ENCODE measurements around the gene TIGD7.

TIGD7 gene

GRCh38 chr16:3305109-3306068, at the start of gene TIGD7, which contains the start of gene ZNF75A:
TSS of gene TIGD7 (minus strand) at chr16:3305430. CDS start at chr16:3300614, 4,816 bp downstream.
TSS of gene ZNF75A (plus strand) at chr16:3305497. CDS start at chr16:3308429, 2,932 bp downstream.
- DNase-seq (ENCODE audit: low read depth) = peak; percentile 61

- DNase-seq (ENCODE audit: low read depth) = no peak
These were observed 43.9 kb upstream of the TIGD7 start for GRCh38 chr16:3349175-3349574.

GRCh38 chr16:3348547-3349167, 43.4 kb upstream of the TIGD7 start:
- DNase-seq (ENCODE audit: low read depth) = no peak

GRCh38 chr16:3347586-3347985, 42.4 kb upstream of the TIGD7 start:
- no peak for DNase-seq (ENCODE audit: low read depth)

GRCh38 chr16:3346041-3346440, 40.8 kb upstream of the TIGD7 start:
- DNase-seq (ENCODE audit: low read depth) = no peak

GRCh38 chr16:3328643-3329042, 23.4 kb upstream of the TIGD7 start:
- DNase-seq (ENCODE audit: low read depth) = no peak

GRCh38 chr16:3328104-3328503, 22.9 kb upstream of the TIGD7 start:
- no peak for DNase-seq (ENCODE audit: low read depth)

GRCh38 chr16:3327514-3327913, 22.3 kb upstream of the TIGD7 start:
- DNase-seq (ENCODE audit: low read depth) = no peak

GRCh38 chr16:3321816-3322215, 16.6 kb upstream of the TIGD7 start:
- DNase-seq (ENCODE audit: low read depth) = no peak

GRCh38 chr16:3317315-3317999, 12.2 kb upstream of the TIGD7 start:
- no peak for DNase-seq (ENCODE audit: low read depth)

GRCh38 chr16:3311496-3311895, 6.3 kb upstream of the TIGD7 start:
- DNase-seq (ENCODE audit: low read depth) = no peak

- DNase-seq (ENCODE audit: low read depth) = no peak
These were observed 848 bp upstream of the TIGD7 start for GRCh38 chr16:3306078-3306477.

GRCh38 chr16:3304370-3304769, 860 bp downstream of the TIGD7 start:
- no peak for DNase-seq (ENCODE audit: low read depth)

GRCh38 chr16:3295783-3296182, 9.4 kb downstream of the TIGD7 start:
- no peak for DNase-seq (ENCODE audit: low read depth)

GRCh38 chr16:3295209-3295608, 10.0 kb downstream of the TIGD7 start:
- no peak for DNase-seq (ENCODE audit: low read depth)

- DNase-seq (ENCODE audit: low read depth) = no peak
These were observed 12.6 kb downstream of the TIGD7 start for GRCh38 chr16:3292604-3293003.

- no peak for DNase-seq (ENCODE audit: low read depth)
These were observed 15.1 kb downstream of the TIGD7 start for GRCh38 chr16:3289998-3290673.

GRCh38 chr16:3285131-3285530, 20.1 kb downstream of the TIGD7 start:
- no peak for DNase-seq (ENCODE audit: low read depth)

GRCh38 chr16:3283543-3284447, 21.4 kb downstream of the TIGD7 start:
- no peak for DNase-seq (ENCODE audit: low read depth)

GRCh38 chr16:3282730-3283542, 22.3 kb downstream of the TIGD7 start, which contains the start of gene ZNF263:
TSS of gene ZNF263 (plus strand) at chr16:3283491. CDS start at chr16:3283819, 328 bp downstream.
- peak; percentile 82 for DNase-seq (ENCODE audit: low read depth)
